ENCODE data around the gene LRIG2. TPM values are rescaled to one million over a fixed set of nuclear protein-coding genes. Genes with fewer than 3 reads are reported as not detected.
"Not testable (repeated sequence)": the region's sequence is repeated elsewhere in the genome, so short reads cannot be mapped to it uniquely, and the experiment has no call there.

LRIG2 gene
- total RNA-seq, 1 experiment from 2014 or later: 5.8 TPM

DNA sequence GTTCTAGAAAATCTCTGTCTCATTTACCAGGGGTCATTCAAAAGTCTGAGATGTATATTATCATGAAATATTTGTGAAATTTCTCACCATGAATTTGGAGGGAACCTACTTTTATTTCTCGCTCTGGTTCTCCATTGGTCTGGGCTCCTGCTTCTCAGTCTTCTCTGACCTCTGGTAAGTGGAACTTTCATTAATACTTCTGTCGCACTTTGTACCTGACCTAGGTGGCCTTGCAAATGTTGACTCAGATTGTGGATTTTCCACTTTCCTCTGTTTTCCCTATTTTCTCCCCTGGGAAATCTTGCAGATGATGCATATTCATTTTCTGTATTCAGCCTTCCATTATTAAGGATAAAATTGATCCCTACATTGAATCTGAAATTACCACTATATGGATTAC is 53.2 kb downstream of the LRIG2 start:
- no peak for DNase-seq (ENCODE audit: low read depth)

DNA sequence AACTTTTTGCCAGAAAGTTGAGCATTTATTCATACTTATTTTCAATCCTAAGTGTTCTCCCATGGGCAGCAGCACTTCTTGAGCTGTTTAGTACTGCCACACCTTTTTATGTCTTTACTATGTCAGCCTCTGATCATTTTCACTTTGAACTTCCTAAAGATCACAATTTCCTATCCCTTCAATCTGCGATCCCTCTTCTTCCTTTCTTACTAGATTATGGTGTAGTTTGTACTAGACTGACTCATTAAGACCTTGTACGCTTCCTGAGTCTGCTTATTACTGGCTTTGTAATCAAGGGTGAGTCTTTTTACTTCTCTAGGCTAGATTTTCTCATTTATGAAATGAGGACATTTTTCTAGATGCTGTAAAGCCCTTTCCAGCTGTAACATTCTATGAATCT is 55.1 kb downstream of the LRIG2 start:
- DNase-seq (ENCODE audit: low read depth): no peak

DNA sequence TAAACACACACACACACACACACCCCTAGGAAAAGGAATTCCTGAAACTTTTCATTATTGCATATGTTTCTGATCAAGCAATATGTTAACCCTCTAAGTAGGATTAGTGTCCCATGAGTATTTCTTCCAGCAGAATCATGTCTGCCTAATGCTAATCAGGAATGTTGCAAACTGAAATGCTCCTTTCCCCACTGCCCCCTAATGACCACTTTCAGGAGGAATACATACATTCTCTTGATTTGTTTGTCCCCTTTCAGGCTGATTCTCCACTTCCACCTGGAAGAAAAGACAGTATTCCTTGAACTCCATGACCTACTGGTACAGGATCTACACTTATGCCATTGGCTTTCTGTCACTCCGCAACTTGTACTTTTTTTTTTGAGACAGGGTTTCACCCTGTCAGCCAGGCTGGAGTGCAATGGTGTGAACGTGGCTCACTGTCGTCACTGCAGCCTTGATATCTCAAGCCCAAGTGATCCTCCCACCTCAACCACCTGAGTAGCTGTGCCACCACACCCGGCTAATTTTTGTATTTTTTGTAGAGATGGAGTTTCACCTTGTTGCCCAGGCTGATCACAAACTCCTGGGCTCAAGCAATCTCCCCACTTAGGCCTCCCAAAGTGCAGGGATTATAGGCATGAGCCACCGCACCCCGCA is 56.7 kb downstream of the LRIG2 start:
- DNase-seq (ENCODE audit: low read depth): no peak

DNA sequence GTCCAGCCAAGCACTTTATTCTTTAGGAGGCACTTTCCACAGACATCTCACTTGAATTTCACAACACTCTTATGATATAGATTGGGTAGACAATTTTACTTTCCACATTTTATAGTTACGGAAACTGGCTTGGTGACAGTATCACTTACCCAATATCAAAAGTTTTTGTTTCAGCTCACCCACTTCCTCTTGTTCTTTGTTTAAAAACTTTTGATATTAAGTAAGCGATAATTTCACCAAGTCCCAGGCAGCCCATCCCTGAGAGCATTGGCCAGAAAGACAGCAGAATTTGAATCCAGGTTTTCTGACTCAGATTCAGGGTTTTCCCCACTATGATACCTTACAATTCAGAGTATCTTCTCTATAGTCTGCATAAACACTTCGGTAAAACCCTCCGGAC is 60.0 kb downstream of the LRIG2 start:
- no peak for DNase-seq (ENCODE audit: low read depth)

DNA sequence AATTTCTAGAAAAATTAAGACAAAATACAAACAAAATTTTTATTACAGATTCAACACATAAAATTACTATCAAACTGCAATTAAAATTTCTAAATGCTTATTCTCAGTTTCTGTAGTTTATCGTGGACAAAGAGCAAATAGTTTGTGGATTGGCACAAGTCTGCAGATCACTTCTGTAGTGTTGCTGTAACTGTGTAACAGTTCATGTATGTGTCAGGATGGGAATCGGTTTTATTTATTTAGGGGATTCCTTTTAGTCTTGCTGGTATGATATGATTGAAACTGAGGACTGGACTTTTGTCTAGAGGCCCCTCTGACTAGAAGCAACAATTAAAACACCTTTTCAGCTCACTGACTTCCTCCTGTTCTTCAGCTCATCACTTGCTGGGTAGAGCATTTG is 60.8 kb downstream of the LRIG2 start:
- DNase-seq (ENCODE audit: low read depth): no peak

DNA sequence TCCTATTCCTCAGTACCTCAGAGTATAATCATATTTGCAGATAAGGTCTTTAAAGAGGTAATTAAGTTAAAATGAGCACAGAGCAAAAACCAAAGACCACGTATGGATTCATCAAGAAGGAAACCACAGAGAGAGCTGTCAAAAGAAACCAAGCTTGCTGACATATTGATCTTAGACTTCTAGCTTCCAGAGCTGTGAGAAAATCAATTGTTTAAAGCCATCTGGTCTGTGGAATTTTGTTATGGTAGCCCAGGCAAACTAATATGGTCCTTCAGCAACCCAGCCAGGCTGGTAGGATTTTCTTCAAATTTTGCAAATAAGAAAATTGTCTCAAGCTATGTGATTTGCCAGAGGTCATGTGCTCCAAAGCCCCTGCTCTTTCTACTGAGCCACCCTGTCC is 62.5 kb downstream of the LRIG2 start:
- no peak for DNase-seq (ENCODE audit: low read depth)

DNA sequence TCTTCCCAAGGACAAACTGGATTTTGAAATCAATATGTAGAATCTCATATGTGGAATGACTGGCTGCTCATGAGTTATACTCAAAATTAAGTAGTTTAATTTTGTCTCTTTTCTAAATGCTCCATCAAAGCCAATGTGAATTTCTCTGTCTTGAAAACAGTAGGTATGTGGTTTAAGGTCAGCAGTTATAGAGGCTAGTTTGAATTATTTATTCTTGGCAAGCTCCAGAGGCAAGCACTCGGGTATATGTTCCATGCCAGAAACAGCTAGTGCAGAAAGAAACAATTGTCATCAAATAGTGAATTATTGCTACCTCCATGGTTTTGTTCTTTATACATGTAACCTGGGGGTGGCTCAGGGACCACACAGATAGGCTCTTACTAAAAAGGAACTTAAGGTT is 63.5 kb downstream of the LRIG2 start:
- DNase-seq (ENCODE audit: low read depth): no peak

DNA sequence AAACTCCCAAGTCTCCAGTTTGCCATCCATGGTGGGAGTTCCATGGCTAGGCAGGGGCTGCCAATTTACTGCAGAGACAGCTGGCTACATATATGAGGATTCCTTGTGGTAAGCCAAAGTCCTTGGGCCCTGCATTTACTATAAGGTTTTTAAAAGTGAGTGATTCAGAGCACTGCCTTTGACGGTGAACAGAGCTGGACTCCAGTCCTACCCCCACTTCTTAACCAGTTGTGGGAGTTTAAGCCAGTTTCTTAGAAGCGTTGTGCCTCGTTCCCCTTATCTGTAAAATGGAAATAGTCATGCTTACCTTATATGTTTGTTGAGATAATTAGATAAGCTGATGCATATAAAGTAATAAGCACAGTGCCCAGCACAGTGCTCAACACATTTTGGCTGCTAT is 64.6 kb downstream of the LRIG2 start:
- DNase-seq (ENCODE audit: low read depth): no peak

DNA sequence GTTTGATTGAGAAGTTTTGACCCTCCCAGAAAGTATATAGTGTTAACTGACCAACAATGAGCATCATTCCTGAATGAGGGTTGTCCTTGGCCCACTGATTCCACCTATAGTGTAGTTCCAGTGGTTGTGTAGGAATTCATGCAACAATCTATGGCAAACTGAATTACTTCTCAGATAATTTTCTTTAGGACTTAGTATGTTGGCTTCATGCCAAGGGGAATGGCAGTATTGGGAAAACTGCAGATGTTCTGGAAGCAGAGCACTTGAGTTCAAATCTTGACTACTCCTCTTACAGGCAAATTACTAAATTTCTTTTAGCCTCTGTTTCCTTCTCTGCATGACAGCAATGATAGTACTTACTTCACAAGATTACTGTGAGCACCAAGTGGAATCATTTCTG is 65.8 kb downstream of the LRIG2 start:
- no peak for DNase-seq (ENCODE audit: low read depth)

DNA sequence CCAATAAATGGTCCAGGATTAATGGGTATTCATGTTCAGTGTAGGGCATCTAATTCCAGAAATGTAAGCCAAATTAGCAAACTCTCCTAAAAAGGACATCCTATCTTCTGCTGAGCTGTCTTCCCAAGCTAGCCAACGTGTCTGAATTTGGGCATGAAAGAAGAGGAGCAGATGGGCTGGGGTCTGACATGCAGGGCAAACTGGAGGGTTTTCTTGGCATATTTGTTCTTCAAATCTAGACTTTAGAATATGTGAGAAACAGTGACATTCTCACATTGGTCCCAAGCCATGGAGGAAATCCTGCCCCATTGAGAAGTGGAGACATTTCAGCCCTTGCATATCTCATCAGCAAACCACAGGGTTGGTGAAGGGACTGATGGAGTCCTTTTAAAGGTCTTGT is 67.2 kb downstream of the LRIG2 start:
- no peak for DNase-seq (ENCODE audit: low read depth)

DNA sequence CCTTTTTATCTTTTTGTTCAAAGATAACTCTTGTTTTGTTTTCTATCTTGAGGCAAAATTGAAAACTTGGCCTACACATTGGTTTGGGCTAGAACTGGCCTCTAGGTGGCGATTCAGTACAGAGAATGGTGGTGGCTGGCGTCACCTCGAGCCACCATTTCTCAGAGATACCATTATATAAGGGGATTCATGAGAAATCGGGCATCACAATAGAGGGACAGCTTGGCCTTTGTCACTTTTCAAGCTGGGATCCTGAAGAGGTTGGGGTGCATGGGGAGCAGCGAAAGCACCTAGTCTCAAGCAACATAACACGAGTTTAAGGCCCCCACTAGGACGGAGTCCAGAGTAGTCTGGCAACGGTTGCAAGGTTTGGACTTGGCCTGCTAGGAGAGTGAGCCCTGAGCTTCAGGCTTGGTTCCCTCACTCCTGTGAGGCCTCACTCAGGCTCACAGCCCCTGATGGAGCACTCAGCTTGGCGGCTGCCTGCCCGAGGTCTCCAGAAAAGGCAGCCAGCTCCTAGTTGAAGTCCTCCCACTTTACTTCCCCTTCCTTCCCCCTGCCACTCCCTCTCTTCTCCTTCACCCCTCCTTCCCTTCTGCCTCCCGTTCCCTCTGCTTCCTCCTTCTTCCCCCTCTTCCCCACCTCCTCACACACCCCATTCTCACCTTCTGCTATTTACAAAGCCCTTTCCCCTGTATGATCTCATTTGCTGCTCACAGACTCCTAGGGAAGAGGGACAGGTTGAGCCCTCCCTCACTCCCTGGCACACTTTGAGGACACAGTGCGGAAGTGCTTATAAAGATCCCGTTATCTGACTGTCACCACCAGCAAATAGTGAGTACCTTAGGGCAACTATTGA is 67.8 kb downstream of the LRIG2 start:
- peak; percentile 66 for DNase-seq (ENCODE audit: low read depth)

DNA sequence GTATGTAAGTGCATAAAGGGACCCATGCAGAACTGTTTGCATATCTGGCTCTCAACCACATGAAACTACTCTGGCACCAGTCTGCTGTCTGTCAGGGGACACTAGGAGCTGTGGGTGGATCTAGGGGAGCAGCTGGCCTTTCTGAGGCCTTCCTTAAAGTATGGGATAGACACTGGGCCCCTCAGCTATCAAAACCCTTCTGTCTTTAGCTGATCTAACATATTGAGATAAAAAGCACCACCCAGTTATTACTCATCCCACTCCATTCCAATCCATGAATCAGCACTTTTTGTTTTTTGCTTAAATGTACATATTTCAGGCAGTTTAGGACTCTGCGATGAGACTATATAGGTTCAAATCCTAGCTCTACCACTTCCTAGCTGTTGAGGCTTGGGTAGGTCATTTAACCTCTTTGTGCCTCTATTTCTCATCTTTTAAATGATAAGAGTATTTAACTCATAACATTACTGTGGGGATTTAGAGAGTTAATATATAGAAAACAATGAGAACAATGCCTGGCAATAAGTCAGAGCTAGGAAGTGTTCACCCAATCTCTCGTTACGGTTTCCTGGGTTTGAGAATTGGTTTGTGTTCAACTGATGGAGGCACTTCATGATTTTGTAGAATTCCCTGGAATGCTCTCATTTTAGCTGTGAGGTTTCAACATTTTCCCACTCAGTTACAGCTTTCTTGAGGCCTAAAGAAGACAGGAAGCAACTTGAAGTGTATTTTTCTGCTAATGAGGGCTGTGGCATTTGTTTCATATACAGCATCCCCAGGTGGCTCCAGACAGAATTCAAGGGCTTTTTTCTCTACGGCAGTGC is 68.9 kb downstream of the LRIG2 start:
- peak; percentile 69 for DNase-seq (ENCODE audit: low read depth)

DNA sequence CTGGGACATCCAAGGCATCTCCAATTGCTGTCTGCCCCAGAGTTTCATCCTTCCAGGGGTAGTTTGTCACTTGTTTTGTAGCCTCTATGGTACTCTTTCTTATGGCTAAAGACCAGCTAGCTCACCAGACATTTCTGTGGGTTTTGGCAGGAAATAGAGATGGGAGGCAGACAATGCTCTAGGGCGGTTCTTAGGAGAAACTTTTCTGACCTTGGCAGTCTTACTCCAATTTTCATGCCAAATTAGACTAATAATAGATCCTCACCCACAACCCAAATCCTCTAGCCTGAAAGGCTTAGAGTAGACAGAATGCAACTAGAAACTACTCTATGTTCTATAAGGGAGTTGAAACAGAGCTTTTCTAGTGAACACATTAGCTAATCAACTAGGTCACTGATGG is 69.8 kb downstream of the LRIG2 start:
- DNase-seq (ENCODE audit: low read depth): peak; percentile 32

DNA sequence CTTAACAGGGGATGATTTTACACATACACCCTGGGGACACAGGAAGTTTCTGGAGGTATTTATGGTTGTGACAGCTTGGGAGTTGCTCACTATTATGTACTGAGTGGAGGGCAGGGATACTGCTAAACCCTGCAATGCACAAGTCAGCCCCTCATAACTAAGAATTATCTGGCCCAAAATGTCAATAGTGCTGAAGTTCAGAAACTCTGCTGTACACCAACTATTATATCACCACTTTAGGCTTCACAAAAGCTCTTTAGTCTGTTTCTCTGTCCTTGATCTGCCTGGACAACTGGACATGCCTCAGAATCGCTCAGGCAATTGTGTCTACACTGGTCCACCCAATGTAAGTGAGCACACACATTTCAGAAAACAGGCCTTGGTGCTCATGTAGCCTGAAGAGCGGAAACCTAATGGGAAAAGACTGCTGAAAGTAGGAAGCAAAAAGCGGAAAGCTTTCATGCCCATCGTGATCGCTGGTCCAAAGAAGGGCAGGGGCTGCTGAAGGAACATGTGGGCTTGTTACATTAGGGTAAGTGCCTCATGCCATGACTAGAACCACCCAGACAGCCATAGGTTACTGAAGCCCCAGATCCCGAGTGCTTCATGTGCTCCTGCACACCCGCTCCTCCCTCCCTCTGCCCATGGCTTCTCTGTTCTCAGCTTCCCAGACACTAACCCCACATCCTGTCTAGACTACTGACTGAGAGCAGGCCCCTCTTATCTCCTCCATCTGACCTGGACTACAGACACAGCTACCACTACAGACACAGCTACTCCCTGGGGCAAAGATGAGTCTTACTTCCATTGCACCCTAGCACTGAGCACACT is 73.5 kb downstream of the LRIG2 start:
- peak; percentile 44 for DNase-seq (ENCODE audit: low read depth)

DNA sequence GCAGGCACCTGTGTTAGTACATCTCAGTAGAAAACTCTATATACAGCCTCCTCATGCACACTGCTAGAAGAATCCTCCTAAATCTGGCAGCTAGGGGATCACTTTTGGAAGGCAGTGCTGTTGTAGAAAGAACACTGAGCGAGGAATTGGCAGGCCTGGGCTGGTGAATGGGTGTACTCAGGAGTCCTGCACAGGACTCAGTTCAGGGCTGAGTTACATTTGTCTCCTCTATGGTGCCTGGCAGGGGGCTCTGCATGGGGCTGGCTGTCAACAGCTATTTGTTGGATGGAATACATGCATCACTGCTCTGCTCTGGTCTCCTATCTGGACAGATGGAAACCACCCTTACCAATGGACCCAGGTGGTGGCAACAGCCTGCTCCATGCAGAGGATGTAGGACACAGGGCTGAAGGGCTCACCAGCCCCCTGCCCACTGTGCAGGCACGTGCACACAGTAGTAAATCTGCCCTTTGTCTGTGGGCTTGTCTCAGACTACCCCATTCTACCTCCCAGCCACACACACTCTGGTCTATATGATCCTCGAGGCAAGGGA is 74.2 kb downstream of the LRIG2 start:
- no peak for DNase-seq (ENCODE audit: low read depth)

DNA sequence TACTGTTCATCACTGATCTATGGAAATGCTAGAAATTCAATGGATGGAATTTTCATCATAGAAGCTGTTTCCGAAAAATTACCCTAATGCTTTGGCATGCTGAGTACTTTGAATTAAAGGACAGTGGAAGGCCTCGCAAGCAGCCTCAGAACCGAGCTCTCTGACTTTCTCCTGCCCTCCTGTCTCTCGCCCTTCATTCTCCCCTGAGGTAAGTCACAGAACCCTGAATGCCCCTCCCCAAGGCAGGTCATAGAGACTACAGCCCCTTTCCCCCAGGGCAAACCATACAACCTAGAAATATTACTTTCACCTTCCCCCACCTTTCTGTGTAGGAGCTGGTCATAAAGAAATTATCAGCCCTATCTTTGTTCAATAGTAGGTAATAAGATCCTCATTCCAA is 74.8 kb downstream of the LRIG2 start:
- no peak for DNase-seq (ENCODE audit: low read depth)

DNA sequence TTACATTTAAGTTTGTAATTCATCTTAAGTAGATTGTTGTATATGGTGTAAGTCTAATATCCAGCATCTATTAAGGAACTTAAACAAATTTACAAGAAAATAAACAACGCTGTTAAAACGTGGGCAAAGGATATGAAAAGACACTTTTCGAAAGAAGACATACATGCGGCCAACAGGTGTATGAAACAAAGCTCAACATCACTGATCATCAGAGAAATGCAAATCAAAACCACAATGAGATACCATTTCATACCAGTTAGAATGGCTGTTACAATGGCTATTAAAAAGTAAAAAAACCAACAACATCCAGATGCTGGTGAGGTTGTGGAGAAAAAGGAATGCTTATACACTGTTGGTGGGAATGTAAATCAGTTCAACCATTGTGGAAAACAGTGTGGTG is 77.5 kb downstream of the LRIG2 start:
- DNase-seq (ENCODE audit: low read depth): not testable (repeated sequence)

DNA sequence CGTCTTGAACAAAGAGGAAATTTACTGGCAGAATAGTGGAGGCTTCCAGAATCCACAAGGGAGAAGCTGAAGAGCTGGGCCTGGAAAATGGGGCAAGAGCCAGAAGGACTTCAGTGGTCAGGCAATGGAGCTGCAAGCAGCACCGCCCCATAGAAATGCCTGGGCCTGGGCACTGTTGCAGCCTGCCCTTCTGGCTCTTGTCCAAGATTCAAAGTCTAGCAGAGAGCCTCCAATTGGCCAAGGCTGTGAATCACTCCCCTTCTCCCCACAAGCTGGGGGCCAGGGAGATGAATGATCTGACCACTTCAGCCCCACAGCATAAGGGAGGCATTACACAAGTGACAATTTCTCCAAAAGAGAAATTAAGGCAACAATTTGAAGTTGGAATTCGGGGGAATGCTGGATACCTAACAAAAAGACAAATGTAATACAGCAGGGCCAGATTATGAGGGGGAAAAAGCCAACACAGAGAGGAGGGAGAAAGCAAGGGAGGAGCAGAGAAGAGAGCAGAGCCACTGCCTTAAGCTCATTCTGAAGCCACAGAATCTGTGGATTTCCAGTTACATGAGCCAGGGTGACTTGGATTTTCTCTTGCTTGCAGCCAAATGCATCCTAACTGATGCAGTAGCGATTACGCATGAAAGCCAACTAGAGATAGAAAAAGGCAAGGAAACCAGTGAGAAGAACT is 80.3 kb downstream of the LRIG2 start:
- peak; percentile 62 for DNase-seq (ENCODE audit: low read depth)

DNA sequence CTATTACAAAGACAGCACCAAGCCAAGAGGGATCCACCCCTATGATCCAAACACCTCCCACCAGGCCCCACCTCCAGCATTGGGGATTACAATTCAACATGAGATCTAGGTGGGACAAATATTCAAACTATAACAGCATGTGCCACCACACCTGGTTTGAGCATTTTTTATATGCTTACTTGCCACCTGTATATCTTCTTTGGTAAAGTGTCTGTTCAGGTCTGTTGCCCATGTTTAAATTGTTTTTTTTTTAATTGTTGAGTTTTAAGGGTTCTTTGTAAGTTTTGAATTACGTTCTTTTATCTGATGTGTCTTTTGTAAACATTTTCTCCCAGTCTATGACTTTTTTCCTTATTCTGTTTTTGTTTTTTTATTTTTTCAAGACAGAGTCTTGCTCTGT is 83.4 kb downstream of the LRIG2 start:
- DNase-seq (ENCODE audit: low read depth): no peak

DNA sequence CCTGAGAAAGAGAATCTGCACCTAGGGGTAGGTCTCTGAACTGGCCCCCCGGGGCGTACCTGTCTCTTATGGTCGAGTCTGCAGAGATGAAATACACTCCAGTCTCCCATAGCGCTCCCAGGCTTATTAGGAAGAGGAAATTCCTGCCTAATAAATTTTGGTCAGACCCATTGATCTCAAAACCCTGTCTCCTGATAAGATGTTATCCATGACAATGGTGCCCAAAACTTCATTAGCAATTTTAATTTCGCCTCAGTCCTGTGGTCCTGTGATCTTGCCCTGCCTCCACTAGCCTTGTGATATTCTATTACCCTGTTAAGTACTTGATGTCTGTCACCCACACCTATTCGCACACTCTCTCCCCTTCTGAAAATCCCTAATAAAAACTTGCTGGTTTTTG is 85.7 kb downstream of the LRIG2 start:
- not testable (repeated sequence) for DNase-seq (ENCODE audit: low read depth)

Measured in HT1080 (cell line).